ENCODE measurements around the gene BEX2. TPM values are rescaled to one million over a fixed set of nuclear protein-coding genes. Genes with fewer than 3 reads are reported as not detected.
A peak's percentile ranks its signal among the peaks of the same experiment; 100 is the strongest.
"Not testable (repeated sequence)": the region's sequence is repeated elsewhere in the genome, so short reads cannot be mapped to it uniquely, and the experiment has no call there.

BEX2 gene
- 10 to 100 TPM; 23.6 to 32.3 TPM for total RNA-seq
- 30.5 TPM for polyA plus RNA-seq (2013, experiment 1 of 2)
- 31.7 TPM for polyA plus RNA-seq (2013, experiment 2 of 2)
- long read RNA-seq, experiment 1, transcript BEX2-202 (3 exons, 899 nt) = major isoform, 9 of 20 reads
- long read RNA-seq, experiment 1, partial matches to known transcripts = 3 of 20 reads
- long read RNA-seq, experiment 1, other reads (novel, unspliced or antisense) = 3 of 20 reads
- long read RNA-seq, experiment 2, transcript BEX2-202 (3 exons, 899 nt) = major isoform, 15 of 27 reads
- long read RNA-seq, experiment 2, transcript BEX2-204 (3 exons, 1,077 nt) = minor isoform, 9 of 27 reads
- long read RNA-seq, experiment 2, partial matches to known transcripts = 1 of 27 reads
- long read RNA-seq, experiment 2, other reads (novel, unspliced or antisense) = 1 of 27 reads
- long read RNA-seq, experiment 3, transcript BEX2-202 (3 exons, 899 nt) = major isoform, 16 of 19 reads
- long read RNA-seq, experiment 3, partial matches to known transcripts = 0 of 19 reads
- long read RNA-seq, experiment 3, other reads (novel, unspliced or antisense) = 1 of 19 reads
- long read RNA-seq, experiment 4, transcript BEX2-202 (3 exons, 899 nt) = major isoform, 142 of 154 reads
- long read RNA-seq, experiment 4, transcript BEX2-201 (3 exons, 668 nt) = minor isoform, 9 of 154 reads
- long read RNA-seq, experiment 4, partial matches to known transcripts = 1 of 154 reads
- long read RNA-seq, experiment 4, other reads (novel, unspliced or antisense) = 2 of 154 reads

DNA sequence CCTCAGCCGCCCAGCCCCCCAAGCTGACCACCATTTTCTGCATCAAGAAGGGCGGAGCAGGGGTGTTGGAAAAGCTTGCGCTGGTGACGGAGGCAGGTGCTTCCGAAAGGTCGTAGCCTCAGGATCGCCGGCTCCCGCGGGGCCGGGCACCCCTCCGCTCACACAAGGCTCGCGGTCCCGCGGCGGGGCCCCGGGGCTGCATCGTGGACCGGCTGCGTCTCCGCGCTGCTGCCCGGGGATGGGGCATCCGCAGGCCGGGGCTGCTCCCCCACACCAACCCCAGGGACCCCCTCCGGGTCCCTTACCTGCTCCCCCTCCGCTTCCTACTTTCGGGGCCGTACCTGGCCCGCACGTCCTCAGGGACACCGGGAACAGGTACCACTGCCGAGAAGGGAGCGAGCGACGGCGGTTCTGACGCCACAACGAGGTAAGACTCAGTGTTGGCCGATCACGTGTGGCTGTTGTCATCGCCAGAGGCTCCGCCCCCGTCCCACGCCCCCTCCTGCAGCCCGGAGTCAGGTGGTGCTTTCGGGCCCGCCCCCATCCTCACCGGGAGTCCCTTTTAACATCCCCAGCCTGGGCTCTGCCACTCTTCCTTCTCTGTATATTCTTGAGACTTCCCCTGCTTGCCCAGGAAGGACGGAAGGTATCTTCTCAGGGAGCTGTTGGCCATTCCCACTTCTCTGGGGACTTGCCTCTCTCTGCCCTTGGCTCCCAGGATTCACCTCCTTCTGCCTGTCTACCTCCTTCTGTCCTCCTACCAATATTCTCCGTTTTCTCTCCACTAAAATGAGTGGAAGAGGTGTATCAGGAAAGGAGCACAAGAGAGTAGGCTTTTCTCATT is at the start of gene BEX2:
Gene BEX2 (minus strand): TSS at position 436 of the 844 bp plus-strand sequence. CDS start 1,014 bp downstream, outside the sequence.
- DNase-seq = peak; percentile 98
- peaks cover 7% of the 10 kb centered on the region for H3K9me3 Mint-ChIP-seq
- TF ChIP-seq, protein P1, sequence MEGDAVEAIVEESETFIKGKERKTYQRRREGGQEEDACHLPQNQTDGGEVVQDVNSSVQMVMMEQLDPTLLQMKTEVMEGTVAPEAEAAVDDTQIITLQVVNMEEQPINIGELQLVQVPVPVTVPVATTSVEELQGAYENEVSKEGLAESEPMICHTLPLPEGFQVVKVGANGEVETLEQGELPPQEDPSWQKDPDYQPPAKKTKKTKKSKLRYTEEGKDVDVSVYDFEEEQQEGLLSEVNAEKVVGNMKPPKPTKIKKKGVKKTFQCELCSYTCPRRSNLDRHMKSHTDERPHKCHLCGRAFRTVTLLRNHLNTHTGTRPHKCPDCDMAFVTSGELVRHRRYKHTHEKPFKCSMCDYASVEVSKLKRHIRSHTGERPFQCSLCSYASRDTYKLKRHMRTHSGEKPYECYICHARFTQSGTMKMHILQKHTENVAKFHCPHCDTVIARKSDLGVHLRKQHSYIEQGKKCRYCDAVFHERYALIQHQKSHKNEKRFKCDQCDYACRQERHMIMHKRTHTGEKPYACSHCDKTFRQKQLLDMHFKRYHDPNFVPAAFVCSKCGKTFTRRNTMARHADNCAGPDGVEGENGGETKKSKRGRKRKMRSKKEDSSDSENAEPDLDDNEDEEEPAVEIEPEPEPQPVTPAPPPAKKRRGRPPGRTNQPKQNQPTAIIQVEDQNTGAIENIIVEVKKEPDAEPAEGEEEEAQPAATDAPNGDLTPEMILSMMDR (conservative IDR thresholded peaks at IDR 0.05) = no peak
- Histone ChIP-seq H3K27me3 (ENCODE audit: control insufficient read depth, insufficient read depth, low read length, poor library complexity, severe bottlenecking) (no peaks in the 10 kb centered on the region), H3K4me1 (ENCODE audit: control insufficient read depth, insufficient read depth, low read length) (no peaks in the 10 kb centered on the region), H3K27ac (ENCODE audit: low read depth, low read length) (no peak within 1 kb of the TSS), H3K9me3 (ENCODE audit: control insufficient read depth, low read length) (no peaks in the 10 kb centered on the region), H3K36me3 (ENCODE audit: control insufficient read depth, insufficient read depth, low read length) (no peaks in the 10 kb centered on the region), H3K9ac (ENCODE audit: extremely low read depth, low read length, poor library complexity, severe bottlenecking) (peak within 1 kb of the TSS; percentile 57), H3K4me3 (ENCODE audit: low read length) (peak within 1 kb of the TSS; percentile 75)
- H3K4me3 Mint-ChIP-seq = peak within 1 kb of the TSS; percentile 63
- H3K27me3 Mint-ChIP-seq (ENCODE audit: insufficient read depth) = peaks cover 7% of the 10 kb centered on the region
- WGBS, 2 experiments (ENCODE audit: insufficient coverage in 1 of 2, insufficient read length in 1 of 2) = 0% methylated on average over 2 to 51 of the region's 52 CpGs
- peaks cover 3% of the 10 kb centered on the region for H3K4me1 Mint-ChIP-seq
- peak within 1 kb of the TSS; percentile 81 for H3K27ac Mint-ChIP-seq
- no peaks in the 10 kb centered on the region for H3K36me3 Mint-ChIP-seq (ENCODE audit: low read depth)

DNA sequence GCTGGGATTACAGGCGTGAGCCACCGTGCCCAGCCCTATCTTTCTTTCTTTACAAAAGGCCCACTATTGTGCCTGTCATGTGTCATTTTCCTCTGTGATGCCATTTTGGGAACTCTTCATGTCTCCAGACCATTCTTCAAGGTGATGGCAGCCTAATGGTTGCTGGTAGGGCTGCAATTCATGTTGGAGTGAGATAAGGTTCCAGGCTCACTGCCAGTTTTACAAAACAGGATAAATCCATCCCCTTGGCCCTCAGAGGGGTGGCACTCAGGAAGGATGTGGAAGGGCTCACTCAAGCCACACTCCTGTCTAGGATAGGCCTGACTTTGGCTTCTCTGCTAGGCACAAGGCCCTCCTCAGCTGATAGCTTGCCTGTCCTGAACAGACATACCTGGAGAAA is 49.3 kb upstream of the BEX2 start:
- TF ChIP-seq, protein P1 (conservative IDR thresholded peaks at IDR 0.05) = no peak
- WGBS, 2 experiments (ENCODE audit: insufficient coverage in 1 of 2, insufficient read length in 1 of 2) = 80 to 90% methylated on average over 1 to 2 of the region's 2 CpGs
- no peak for DNase-seq
- no peak overlapping the region for H3K4me3 Mint-ChIP-seq
- H3K36me3 ChIP-seq (ENCODE audit: control insufficient read depth, insufficient read depth, low read length) = peaks cover 9% of the 10 kb centered on the region
- H3K27ac Mint-ChIP-seq = no peak overlapping the region
- no peak overlapping the region for H3K9ac ChIP-seq (ENCODE audit: extremely low read depth, low read length, poor library complexity, severe bottlenecking)
- no peaks in the 10 kb centered on the region for H3K27me3 ChIP-seq (ENCODE audit: control insufficient read depth, insufficient read depth, low read length, poor library complexity, severe bottlenecking)
- H3K9me3 Mint-ChIP-seq = peaks cover 7% of the 10 kb centered on the region
- H3K27ac ChIP-seq (ENCODE audit: low read depth, low read length) = no peak overlapping the region
- no peaks in the 10 kb centered on the region for H3K9me3 ChIP-seq (ENCODE audit: control insufficient read depth, low read length)
- H3K27me3 Mint-ChIP-seq (ENCODE audit: insufficient read depth) = no peaks in the 10 kb centered on the region
- peaks cover 3% of the 10 kb centered on the region for H3K4me1 ChIP-seq (ENCODE audit: control insufficient read depth, insufficient read depth, low read length)
- peaks cover 32% of the 10 kb centered on the region for H3K4me1 Mint-ChIP-seq
- H3K4me3 ChIP-seq (ENCODE audit: low read length) = no peak overlapping the region
- peaks cover 8% of the 10 kb centered on the region for H3K36me3 Mint-ChIP-seq (ENCODE audit: low read depth)

DNA sequence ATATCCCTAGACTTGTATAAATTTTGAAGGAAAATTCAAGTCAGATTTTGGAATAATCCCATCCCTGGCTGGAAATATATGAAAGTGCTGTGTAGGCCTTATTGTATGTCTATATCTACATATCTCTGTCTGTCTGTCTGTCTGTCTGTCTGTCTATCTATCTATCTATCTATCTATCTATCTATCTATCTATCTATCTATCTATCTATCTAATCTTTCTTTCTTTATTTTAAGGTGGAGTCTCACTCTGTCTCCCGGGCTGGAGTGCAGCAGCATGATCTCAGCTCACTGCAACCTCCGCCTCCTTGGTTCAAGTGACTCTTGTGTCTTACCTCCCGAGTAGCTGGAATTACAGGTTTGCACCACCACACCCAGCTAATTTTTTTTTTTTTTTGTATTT is 48.8 kb upstream of the BEX2 start:
- H3K4me1 Mint-ChIP-seq = peaks cover 32% of the 10 kb centered on the region
- H3K27me3 Mint-ChIP-seq (ENCODE audit: insufficient read depth); H3K9ac ChIP-seq (ENCODE audit: extremely low read depth, low read length, poor library complexity, severe bottlenecking); H3K27ac ChIP-seq (ENCODE audit: low read depth, low read length); H3K4me3 ChIP-seq (ENCODE audit: low read length); H3K4me3 Mint-ChIP-seq; H3K9me3 Mint-ChIP-seq; H3K9me3 ChIP-seq (ENCODE audit: control insufficient read depth, low read length); DNase-seq; H3K36me3 Mint-ChIP-seq (ENCODE audit: low read depth); H3K36me3 ChIP-seq (ENCODE audit: control insufficient read depth, insufficient read depth, low read length); H3K4me1 ChIP-seq (ENCODE audit: control insufficient read depth, insufficient read depth, low read length); H3K27ac Mint-ChIP-seq; H3K27me3 ChIP-seq (ENCODE audit: control insufficient read depth, insufficient read depth, low read length, poor library complexity, severe bottlenecking): not testable (repeated sequence)
- WGBS, 2 experiments (ENCODE audit: insufficient coverage in 1 of 2, insufficient read length in 1 of 2) = 96% methylated on average over 3 of the region's 3 CpGs; no CpG with 5 or more reads in 1 of the 2 experiments

Measured in endodermal cell (in vitro differentiated cells).